Islet of Langerhans (tissue), 1 donor: ENCODE results near the gene LPP.

Source experiments
- FAIRE-seq: peaks from one replicate; lab custom pipeline; 2011; peaks lifted over from hg19 to GRCh38; lab: Jason Lieb, UNC

LPP gene

DNA sequence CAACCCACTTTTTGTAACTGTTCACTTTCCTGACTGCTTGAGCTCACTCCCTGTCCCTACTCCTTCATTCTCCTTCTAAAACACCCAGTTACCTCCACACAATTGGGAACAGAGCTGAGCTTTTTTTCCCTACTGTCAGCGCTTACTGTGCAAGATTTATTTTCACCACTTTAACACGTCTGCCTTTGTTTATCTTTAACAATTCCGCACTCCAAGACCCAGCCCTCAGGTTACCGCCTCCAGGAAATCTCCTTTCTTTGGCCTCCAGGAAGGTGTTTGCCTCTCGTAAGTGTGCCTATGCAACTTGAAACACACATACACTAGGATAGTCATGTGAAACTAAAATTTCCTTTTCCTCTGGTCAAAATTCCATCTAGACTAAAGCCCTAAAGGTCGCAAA, 745.9 kb downstream of the LPP start:
- FAIRE-seq: no peak

DNA sequence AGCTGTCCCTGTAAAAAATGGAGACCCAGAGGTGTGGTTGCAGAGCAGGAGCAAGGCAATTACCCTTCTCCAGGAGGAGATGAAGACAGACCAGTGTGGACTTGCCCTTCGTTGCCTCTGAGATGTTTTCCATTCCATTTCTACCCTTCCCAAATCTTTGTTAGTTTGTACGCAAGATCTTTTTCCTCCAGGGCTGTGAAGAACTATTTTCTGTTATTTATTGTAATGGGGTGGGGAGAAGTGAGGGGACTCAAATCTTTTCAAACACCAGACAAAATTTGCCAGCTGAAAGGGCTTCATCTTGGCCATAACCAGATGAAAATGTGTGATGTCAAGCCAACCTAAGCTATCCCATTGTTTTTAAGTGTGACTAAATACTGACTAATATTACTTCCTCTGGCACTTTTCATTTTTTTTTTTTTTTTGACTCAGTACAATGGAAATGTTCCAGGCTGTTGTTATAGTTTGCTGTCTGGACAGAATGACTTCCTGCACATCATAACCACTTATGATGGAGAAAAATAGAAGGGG, 746.5 kb downstream of the LPP start:
- no peak for FAIRE-seq

DNA sequence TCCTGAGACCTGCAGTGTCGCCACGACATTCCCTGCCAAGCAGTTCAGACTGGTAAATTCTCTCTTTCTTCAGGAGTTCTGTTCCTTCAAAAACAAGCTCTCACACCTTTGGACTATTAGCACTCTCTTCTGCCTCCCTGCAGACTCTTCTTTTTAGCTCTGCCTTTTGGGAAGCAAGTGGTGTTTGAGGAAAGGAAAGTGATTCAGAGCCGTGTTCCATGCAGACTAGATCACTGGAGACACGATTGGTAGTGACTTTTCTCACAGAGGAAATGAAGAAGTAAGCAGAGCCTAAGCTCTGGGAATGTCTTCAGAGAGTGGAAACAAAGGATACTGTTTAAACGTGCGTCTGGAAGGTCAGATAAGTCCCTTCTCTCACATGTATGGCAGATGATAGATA, 747.2 kb downstream of the LPP start:
- FAIRE-seq: no peak

DNA sequence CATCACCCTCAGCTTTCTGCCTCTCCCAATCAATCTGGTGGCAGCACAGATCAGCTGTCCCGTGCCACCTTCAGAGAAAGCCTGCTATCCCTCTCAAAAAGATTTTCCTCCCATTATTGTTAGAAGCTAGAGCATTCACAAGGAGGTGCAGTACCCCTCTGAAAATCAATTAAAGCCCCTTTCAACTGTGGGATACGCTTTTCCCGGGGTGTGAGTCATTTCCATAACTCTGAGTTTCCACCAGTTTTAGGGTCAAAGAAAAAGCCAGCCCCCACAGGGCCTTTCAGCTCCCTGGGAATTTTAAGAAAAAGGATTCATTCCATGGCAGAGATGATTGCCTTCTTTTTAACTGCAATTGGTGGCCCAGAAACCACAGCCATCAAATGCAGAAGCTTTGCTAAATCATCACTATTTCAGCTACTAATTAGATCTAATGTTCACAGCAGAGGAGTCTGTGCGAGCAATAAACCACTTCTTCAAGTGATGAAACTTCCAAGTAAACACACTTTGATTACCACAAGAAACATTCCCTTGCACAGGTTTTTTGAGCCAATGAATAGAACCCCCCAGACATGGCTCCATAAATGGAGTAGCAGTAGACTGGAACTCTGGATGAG, 747.8 kb downstream of the LPP start:
- no peak for FAIRE-seq

DNA sequence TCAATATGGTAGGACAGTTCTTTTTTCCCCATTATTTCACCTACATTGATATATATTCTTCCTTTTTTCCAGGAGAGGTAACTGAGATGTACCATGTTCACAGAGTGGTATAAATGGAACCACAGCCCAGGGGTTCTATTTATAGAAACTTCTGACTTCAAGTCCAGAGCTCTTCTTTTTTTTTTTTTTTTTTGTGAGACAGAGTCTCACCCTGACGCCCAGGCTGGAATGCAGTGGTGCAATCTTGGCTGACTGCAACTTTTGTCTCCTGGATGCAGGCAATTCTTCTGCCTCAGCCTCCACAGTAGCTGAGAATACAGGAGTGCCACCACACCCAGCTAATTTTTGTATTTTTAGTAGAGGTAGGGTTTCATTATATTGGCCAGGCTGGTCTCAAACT, 750.7 kb downstream of the LPP start:
- no peak for FAIRE-seq

DNA sequence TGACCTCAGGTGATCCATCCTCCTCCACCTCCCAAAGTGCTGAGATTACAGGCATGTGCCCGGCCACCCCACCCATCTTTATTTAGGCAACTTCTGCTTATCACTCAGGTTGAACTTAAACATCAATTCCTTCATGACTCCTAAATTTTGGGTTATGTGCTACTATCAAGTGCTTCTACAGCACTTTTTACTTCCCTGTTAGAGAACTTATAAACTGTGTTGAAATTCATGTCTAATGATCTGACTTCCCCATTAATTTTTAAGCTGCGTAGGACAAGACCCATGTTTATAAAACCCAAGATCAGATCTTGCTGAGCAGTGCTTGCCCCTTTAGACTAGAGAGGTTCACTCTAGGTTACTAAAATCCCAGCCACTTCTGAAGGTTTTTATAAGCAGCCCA, 751.6 kb downstream of the LPP start:
- no peak for FAIRE-seq

DNA sequence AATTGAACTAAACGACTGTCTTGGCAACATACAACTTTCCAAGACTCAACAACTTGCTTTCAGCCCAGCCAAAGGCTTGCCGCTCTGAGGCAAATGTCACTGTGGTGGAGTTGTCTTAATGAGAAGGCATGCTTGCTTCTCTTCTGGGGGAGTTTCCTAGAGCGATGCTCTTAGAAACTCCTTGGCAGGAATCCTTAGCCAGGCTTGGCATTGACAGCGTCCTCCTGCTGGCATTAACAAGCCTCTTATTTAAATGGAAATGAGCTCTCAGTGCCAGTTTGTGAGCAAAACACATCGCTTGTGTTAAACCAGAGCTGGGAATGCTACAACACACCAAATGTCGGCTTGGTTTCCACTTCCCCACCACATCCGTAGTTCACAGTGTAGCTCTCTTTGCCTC, 752.3 kb downstream of the LPP start:
- FAIRE-seq: no peak

DNA sequence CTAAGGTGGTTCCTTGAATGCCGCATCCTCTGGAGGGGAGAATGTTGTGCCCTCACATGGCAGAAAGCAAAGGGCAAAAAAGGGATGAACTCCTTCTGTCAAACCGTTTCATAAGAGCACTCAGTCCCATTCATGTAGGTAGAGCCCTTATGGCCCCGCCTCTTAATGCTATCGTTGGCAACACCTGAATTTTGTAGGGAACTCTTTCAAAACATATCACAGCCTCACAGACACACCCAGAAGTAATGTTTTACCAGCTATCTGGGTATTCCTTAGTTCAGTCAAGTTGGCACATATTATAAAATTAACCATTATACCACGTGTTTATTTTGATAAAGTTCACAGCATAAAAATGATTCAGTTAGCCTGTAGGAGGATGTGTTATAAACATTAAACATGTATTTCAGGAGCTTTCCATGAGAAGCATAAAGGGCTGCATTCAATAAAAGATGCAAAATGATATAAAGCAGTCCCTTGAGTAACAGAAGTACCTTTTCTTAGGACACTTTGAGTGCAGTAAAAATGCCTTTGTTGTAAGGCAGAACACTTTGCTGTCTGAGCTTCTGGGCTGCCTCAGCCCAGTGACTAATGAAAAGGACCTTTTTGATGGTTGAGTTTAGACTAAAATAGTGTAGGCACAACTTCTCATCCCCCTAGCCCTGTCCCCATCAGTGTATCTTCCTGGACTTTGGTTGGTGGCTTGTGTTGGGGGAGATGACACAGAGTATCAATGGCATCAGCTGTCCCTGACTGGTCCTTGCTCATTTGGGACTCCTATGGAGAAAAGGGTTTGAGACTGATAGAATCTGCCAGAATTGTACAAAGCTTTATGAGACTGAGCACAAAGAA, 754.3 kb downstream of the LPP start:
- FAIRE-seq: no peak

DNA sequence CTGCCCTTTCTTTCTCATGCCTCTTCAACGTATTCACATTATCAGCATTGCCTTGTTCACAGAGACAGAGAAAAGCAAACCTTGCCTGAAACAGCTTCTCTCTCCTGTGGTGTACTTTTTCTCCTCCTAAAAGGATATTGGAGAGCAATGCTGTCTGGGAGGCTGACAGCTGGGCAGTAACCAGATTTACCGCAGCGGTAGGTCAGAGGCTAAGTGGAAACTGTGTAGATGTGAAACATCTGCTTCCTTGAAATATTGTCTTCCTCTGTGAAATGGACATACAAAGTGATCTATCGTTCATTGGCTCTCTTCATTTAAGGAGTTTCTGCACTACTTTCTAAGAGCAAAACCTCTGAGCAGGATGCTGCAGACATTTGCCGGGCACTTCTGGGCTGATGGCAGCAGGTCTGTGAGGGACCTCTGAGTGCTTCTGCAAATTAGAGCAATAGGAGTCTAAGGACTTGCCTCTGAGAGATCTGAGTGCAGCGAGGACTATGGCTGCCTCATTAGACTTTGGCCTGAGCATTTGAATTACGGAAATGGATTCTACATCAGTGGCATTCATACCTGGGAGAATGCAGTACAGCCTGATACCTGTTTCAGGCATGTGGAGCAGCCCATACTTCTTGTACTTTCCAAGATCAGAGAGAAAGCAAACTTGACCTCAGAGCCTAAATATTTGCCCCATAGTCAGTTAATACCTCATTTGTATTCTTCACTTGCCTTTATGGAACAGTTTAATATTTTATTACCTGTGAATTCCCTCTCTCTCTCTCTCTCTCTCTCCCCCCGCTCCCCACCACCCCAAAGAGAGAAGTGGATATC, 757.3 kb downstream of the LPP start:
- FAIRE-seq: no peak

DNA sequence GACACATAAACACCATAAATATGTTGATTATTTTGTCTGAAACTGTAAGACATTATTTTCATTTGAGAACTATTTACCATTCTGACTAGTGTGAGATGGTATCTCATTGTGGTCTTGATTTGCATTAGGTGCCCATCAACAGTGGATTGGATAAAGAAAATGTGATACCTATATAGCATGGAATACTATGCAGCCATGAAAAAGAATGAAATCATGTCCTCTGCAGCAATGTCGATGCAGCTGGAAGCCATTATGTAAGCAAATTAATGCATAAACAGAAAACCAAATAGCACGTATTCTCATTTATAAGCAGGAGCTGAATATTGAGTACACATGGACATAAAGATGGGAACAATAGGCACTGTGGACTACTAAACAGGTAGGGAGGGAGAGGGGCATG, 759.1 kb downstream of the LPP start:
- no peak for FAIRE-seq

DNA sequence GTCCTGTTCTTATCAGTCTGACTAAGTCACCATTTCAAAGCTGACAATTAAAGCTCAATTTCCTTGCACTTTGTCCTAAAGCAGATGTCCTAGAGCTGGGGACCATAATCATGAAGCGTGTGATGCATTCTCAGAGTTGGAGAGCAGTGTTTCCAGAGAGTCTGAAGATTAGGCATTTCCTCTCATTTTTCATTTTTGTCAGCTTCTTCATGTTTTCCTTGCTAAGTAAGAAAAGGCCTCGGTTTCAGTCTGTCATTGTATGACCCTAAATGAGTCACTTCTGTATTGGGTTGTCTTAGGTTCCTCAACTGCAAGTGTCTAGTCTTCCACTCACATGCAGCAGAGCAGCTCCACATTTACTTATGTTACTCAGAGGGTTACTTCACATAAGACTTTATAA, 760.6 kb downstream of the LPP start:
- FAIRE-seq: no peak

DNA sequence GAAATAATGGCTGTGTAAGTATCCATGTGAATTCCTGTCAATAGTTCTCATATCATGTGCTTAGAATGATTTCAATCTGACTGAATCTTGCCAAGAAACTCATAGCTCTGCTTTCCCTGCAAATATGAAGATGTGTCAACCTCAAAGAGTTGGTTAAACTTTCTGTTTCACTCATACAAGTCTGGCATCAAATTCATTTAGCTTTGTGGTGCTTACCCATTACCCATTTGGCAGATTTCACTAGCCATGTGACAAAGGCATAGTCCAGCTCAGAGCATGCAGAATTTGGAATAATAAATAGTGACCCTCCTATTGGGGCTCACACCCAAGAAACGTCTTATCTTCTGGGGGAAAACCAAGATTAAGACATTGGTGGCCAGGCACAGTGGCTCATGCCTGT, 761.2 kb downstream of the LPP start:
- FAIRE-seq: no peak

DNA sequence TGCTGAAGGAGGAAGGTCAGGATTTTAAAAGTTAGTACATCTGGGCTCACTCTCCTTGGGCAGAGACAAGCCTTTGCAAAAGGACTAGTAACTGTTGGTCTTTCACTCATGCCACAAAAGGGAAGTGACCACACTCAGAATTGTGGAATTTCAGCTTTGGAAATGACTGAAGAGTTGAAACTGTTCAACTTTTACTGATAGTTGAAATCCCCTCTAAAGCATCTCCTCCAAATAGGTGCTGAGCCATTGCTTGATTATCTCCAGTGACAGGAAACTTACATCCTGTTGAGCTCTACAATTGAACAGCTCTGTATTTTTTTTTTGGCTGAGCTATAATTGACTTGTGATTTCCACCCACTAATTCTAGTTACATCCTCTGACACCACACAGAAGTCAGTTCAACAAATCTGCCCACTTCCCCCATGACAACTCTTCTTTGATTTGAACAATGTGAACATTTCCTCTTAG, 763.0 kb downstream of the LPP start:
- FAIRE-seq: no peak

DNA sequence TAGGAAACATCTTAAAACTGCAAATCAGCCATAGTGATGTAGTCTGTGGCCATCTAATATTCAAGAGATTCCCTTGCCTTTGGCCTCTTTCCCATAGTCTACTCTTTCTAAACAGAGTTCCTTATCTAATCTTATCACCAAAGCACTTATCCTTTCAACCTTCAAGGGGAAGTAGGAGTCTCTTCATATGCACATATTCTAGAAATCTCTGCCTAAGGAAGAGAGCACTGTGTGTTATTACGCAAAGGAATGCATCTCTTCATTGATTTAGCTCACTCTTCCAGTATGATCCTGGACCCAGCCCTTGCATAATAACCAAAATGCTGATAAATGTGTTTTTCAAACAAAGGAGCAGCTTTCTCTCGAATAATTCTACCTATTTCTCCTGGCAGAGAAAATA, 764.1 kb downstream of the LPP start:
- FAIRE-seq: no peak

DNA sequence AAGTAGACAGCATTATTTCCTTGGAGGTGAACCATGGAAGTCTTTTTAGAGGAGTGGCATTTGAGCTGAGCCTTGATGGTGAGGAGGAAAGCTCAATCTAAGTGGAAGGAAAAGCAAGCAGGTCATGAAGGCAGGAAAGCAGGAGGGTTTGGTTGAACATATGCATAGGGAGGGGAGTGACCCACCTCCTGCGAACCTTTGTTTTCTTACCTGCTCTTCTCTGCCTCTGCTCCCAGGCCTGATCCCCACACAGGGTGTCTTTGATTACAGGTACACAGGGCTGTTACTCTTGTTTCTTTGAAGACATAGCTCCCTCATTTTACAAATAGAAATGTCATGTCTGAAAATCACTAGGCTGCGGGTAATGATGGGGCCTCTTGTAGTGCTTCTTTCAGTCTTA, 769.7 kb downstream of the LPP start:
- no peak for FAIRE-seq

DNA sequence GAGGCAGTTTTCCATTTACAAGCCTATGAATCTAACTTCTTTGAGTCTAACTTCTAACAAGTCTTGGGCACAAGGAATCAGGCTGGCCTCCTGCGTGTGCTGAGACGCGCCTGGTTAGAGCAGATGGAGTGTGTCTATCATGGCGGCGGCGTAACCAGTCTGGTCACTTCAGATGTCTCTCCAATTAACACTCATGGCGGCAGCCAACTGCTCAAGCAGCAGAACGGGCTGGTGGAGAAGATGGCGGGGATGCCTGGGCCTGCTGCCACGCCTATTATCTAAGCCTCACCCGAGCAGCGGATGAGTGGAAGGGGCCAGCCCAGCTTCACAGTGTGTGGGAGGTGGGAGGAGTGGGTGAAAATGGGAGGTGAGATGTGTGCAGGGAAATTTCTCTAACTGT, 771.4 kb downstream of the LPP start:
- no peak for FAIRE-seq

DNA sequence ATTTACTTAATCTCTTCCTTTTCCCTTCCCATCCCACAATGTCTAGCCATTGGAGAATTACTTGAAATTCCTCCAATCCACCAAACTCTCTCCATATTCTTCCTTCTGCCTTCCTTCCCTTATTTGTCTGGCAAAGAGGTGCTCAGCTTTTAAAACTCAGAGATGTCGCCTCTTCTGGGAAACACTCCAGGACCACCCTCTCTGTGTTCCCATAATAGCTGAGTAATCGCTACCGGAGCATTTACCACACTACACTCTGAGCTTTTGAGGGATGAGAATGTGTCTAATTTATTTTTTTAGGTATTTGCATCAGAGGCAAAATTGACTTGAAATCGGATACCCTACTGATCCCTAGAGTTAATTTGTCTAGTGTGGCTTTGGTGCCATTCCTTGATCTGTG, 772.2 kb downstream of the LPP start:
- FAIRE-seq: no peak

DNA sequence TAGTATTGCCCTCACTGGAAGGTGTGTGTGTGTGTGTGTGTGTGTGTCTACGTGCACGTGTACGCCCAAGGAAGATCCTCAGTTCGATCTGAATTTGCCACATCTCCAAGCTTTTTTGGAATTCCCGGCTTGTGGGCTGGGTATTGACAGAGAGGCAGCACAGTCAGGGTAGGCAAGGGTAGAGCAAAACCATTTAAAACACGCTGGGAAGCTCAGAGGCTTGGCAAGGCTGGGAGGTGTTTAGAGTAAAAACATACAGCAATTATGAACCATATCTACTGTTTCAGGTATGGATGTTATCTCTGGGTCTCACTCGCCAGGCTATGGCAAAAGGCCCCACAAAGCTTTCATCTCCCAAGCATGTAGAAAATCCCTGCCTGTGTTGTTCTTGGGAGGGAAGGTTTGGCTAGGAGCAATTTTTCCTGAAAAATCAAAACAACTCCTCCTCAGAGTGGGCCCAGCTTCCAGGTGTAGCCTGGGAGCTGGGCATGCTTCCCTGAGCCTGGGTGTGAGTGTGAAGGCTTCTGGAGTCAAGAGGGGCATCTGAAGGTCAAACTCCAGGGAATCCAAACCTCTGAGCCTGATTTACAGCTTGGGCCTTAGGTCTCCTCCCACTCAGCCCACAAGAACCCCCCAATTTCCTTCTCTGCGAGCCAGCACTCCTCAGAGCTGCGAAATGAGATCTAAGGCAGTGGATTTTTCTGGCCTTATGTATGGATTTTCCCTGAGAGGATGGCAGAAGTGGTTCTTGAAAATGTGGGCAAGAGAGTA, 773.0 kb downstream of the LPP start:
- no peak for FAIRE-seq

DNA sequence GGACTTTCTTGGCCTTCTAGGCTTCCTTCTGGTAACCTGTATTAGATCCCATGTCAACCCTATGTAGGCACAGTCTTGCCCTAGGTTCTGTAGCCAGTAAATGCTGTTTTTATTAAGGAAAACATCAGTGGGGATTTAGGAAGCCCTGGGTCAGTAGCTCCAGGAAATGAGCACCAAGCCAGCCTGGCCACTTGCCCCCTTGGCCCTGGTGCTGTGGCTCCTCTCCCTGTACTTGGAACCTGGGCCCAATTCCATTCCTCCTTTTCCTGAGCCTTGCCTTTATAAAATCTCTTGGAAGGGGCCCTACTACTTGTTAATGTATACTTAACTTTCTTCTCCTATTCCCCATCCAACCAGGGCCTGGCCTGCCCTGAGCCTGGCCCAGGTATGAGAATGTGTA, 774.0 kb downstream of the LPP start:
- FAIRE-seq: no peak

DNA sequence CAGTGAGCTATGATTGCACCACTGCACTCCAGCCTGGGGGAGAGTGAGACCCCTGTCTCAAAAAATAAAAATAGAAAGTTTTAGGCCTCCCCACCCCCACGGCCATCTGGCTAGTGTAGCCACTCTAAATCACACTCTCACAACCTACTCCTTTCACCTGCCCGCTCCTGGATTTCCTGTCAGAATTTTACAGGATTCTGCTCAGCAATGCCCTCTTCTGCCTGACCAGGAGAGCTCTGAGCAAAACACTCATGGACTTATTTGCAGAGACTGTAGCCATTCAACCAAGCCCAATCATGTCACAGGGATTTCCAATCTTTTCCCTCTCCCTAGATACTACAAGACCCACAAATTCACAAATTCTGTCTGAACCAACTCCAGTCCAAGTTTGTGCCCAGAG, 775.2 kb downstream of the LPP start:
- FAIRE-seq: no peak

DNA sequence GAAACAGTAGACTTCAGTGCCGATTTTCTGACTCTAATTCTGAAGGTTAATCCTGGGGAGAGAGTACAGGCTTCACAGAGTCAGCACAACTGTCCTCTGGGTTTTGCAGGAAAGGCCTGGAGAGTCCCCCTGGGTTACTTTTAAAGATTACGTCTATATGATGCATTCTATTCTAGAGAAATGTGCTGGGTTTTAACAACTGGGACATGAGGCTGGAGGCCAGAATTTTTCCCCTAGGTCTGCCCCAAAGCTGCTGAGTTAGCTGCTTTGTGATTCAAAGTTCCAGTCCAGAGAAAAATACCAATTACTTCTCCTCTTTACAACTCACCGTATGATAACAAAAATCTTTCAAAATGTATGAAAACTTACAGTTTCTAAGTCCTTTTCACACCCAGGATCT, 777.1 kb downstream of the LPP start:
- FAIRE-seq: no peak

DNA sequence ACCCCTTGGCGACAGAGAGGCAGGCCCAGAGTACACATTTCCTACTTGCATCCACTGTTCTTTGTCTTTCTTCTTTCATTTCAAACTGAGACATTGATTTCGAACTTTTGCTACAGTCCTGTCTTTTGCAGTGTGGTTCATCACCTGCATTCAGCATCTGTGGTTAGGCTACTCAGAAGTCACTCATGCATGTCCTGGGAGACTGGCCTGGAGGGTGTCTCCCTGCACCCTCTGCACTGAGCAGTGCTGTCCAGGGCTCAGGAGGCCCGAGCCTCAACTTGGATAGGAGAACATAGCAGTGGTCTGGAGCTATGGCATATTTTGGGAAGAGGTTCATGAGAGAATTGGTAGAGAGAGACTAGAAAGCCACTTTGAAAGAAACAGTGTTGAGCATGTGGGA, 777.6 kb downstream of the LPP start:
- FAIRE-seq: no peak
